Neural cell (in vitro differentiated cells): ENCODE data around the gene COL4A2. TPM values are rescaled to one million over a fixed set of nuclear protein-coding genes. Genes with fewer than 3 reads are reported as not detected.

ENCODE experiments used
- H2AFZ ChIP-seq: fragments of 200-600, 300-800 bp; sonication (generic), shearing (Covaris generic); 2 replicates; pipeline ENCODE4 v1.6.0; 2014; ENCODE audit warnings: low read depth, mild to moderate bottlenecking, antibody characterized with exemption, low read length, moderate library complexity
- H3F3A ChIP-seq: fragments of 200-600 bp; shearing (Covaris generic); 2 replicates; pipeline ENCODE4 v1.6.1; 2016; ENCODE audit warnings: mild to moderate bottlenecking, moderate library complexity, mixed read lengths, antibody characterized with exemption, low read length; ENCODE audit not compliant: insufficient read depth, poor library complexity, severe bottlenecking
- H3K27ac ChIP-seq: fragments of 200-600, 300-800 bp; sonication (generic), shearing (Covaris generic); 2 replicates; pipeline ENCODE4 v1.5.1; 2014; ENCODE audit warnings: mild to moderate bottlenecking, low read length, moderate library complexity
- H3K27me3 ChIP-seq: fragments of 300-800, 200-600 bp; sonication (generic), shearing (Covaris generic); 2 replicates; pipeline ENCODE4 v1.6.0; 2014; ENCODE audit warnings: mild to moderate bottlenecking, low read depth, low read length, moderate library complexity; ENCODE audit not compliant: insufficient read depth
- H3K36me3 ChIP-seq: fragments of 300-800, 200-600 bp; sonication (generic), shearing (Covaris generic); 2 replicates; pipeline ENCODE4 v1.5.1; 2014; ENCODE audit warnings: mild to moderate bottlenecking, antibody characterized with exemption, low read length, moderate library complexity; ENCODE audit not compliant: insufficient read depth
- H3K4me2 ChIP-seq: fragments of 300-800, 200-600 bp; sonication (generic), shearing (Covaris generic); 2 replicates; pipeline ENCODE4 v1.6.0; 2014; ENCODE audit warnings: mild to moderate bottlenecking, low read length
- H3K4me3 ChIP-seq: fragments of 300-800, 200-600 bp; sonication (generic), shearing (Covaris generic); 2 replicates; pipeline ENCODE4 v1.5.1; 2014; ENCODE audit warnings: mild to moderate bottlenecking, low read length, moderate library complexity
- H3K79me2 ChIP-seq: fragments of 200-600 bp; shearing (Covaris generic); replicated peaks from 2 replicates; pipeline ENCODE4 v1.6.0; 2014; ENCODE audit warnings: mild to moderate bottlenecking, low read length, moderate library complexity; ENCODE audit not compliant: insufficient read depth
- H3K9ac ChIP-seq: fragments of 300-800, 200-600 bp; sonication (generic), shearing (Covaris generic); 2 replicates; pipeline ENCODE4 v1.6.1; 2016; ENCODE audit warnings: mild to moderate bottlenecking, low read length, mixed read lengths
- H3K9me2 ChIP-seq: fragments of 200-600 bp; shearing (Covaris generic); 2 replicates; pipeline ENCODE4 v1.6.1; 2016; ENCODE audit warnings: mild to moderate bottlenecking, low read length, mixed read lengths; ENCODE audit not compliant: insufficient read depth
- H3K9me3 ChIP-seq: fragments of 200-600, 300-800 bp; sonication (generic), shearing (Covaris generic); 2 replicates; pipeline ENCODE4 v1.6.1; 2016; ENCODE audit warnings: mild to moderate bottlenecking, mixed run types, low read length, moderate library complexity, mixed read lengths
- H4K20me1 ChIP-seq: fragments of 200-600 bp; shearing (Covaris generic); 2 replicates; pipeline ENCODE4 v1.6.1; 2016; ENCODE audit warnings: mild to moderate bottlenecking, mixed run types; ENCODE audit not compliant: insufficient read depth
- CTCF ChIP-seq: fragments of 450-650 bp; IDR thresholded peaks from 2 replicates; pipeline ENCODE4 v1.5.1; 2014; ENCODE audit warnings: antibody characterized with exemption, mild to moderate bottlenecking, moderate library complexity; ENCODE audit not compliant: poor library complexity, severe bottlenecking
- EP300 ChIP-seq: fragments of 450-650 bp; conservative IDR thresholded peaks from 2 replicates; pipeline ENCODE4 v1.6.1; 2014; ENCODE audit warnings: antibody characterized with exemption, mild to moderate bottlenecking, moderate library complexity; ENCODE audit not compliant: poor library complexity, severe bottlenecking
- EZH2 ChIP-seq: fragments of 200-600, 300-800 bp; shearing (Covaris generic), sonication (generic); IDR thresholded peaks from 2 replicates; pipeline ENCODE4 v1.6.1; 2014; ENCODE audit warnings: antibody characterized with exemption, low read length, borderline replicate concordance, mild to moderate bottlenecking; ENCODE audit not compliant: insufficient read depth, poor library complexity, severe bottlenecking
- MXI1 ChIP-seq: fragments of 450-650 bp; conservative IDR thresholded peaks from 2 replicates; pipeline ENCODE4 v1.6.1; 2014; ENCODE audit warnings: antibody characterized with exemption, mild to moderate bottlenecking; ENCODE audit not compliant: poor library complexity, severe bottlenecking
- POLR2AphosphoS5 ChIP-seq: IDR thresholded peaks from 2 replicates; pipeline ENCODE4 v1.6.1; 2012
- RAD21 ChIP-seq: fragments of 450-650 bp; conservative IDR thresholded peaks from 2 replicates; pipeline ENCODE4 v1.6.1; 2014; ENCODE audit warnings: antibody characterized with exemption, mild to moderate bottlenecking, moderate library complexity
- REST ChIP-seq: IDR thresholded peaks from 2 replicates; pipeline ENCODE4 v1.6.1; 2012; ENCODE audit warnings: borderline replicate concordance
- SMC3 ChIP-seq: fragments of 450-650 bp; conservative IDR thresholded peaks from 2 replicates; pipeline ENCODE4 v1.6.1; 2014; ENCODE audit warnings: antibody characterized with exemption, mild to moderate bottlenecking, moderate library complexity; ENCODE audit not compliant: poor library complexity
- TAF1 ChIP-seq: IDR thresholded peaks from 2 replicates; pipeline ENCODE4 v1.6.1; 2012; ENCODE audit warnings: low read depth
- polyA plus RNA-seq: library from polyadenylated mRNA; depleted of rRNA; stranded (reverse); fragments of >200 nt; gene quantifications from 2 replicates; pipeline ENCODE4 v1.2.3, GENCODE V29; 2014

COL4A2 gene
- polyA plus RNA-seq, 1 donor from 2014 or later = 30.8 TPM

- Histone ChIP-seq H3K4me3 (no peak overlapping the region), H3F3A (no peaks in the 10 kb centered on the region), H2AFZ (no peak overlapping the region), H3K9me3 (no peaks in the 10 kb centered on the region), H3K9me2 (no peaks in the 10 kb centered on the region), H4K20me1 (no peaks in the 10 kb centered on the region), H3K27me3 (no peaks in the 10 kb centered on the region), H3K4me2 (no peak overlapping the region), H3K36me3 (no peaks in the 10 kb centered on the region), H3K79me2 (no peaks in the 10 kb centered on the region), H3K9ac (no peak overlapping the region), H3K27ac (no peak overlapping the region)
- TF ChIP-seq REST (no peak), CTCF (no peak), TAF1 (no peak), EZH2 (no peak), POLR2AphosphoS5 (no peak)
Measured at GRCh38 chr13:110322126-110322827, 15.2 kb downstream of the COL4A2 start.

GRCh38 chr13:110322828-110323171 lies 15.7 kb downstream of the COL4A2 start:
- Histone ChIP-seq H3K27me3 (no peaks in the 10 kb centered on the region), H3K4me3 (no peak overlapping the region), H3K9me2 (no peaks in the 10 kb centered on the region), H3K27ac (no peak overlapping the region), H2AFZ (no peak overlapping the region), H3K79me2 (no peaks in the 10 kb centered on the region), H4K20me1 (no peaks in the 10 kb centered on the region), H3F3A (no peaks in the 10 kb centered on the region), H3K36me3 (no peaks in the 10 kb centered on the region), H3K9ac (no peak overlapping the region), H3K4me2 (no peak overlapping the region), H3K9me3 (no peaks in the 10 kb centered on the region)
- TF ChIP-seq RAD21 = no peak
- TF ChIP-seq CTCF = no peak
- TF ChIP-seq REST = no peak
- no peak for TF ChIP-seq TAF1
- TF ChIP-seq MXI1 = no peak
- no peak for TF ChIP-seq EZH2
- TF ChIP-seq POLR2AphosphoS5 = no peak
- no peak for TF ChIP-seq EP300
- TF ChIP-seq SMC3 = no peak
